Skin epidermis (tissue), 12 donors: ENCODE data around the gene LTBR.

ENCODE experiments used
- H3K27ac ChIP-seq, 21 experiments: fragments of 200-600 bp; sonication (generic) in 11 of 21; one replicate each; pipeline ENCODE4 v1.5.0; 2020; ENCODE audit warnings: mild to moderate bottlenecking in 3 of 21, inconsistent platforms in 2 of 21, moderate library complexity in 2 of 21
- H3K4me3 ChIP-seq, 7 experiments: fragments of 200-600 bp; sonication (generic) in 2 of 7; one replicate each; pipeline ENCODE4 v1.5.0; 2020; ENCODE audit warnings: inconsistent platforms in 2 of 7, mild to moderate bottlenecking in 2 of 7, moderate library complexity in 1 of 7

The LTBR gene

GRCh38 chr12:6376870-6377666 is 6.9 kb upstream of the LTBR start:
- Histone ChIP-seq H3K4me3 (no peak overlapping the region), H3K27ac (peak overlapping the region in 20 of 21 experiments; percentile 12 to 92 (median 76))

DNA sequence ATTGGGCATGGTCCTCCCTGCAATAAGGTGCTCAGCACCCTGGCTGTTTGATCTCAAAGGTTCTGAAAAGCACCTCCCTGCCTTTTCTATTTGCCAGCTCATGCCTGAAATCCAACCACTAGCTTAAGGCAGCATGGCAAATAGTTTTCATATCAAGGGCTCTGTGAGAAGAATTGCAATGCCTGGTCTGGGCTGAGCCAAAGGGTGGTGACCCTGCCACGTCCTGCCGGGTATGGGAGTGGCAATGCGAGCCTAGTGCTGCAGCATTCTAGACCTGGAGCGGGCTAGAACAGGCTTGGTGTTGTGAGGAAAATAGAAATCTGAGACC is 6.3 kb upstream of the LTBR start:
- no peak overlapping the region for H3K4me3 ChIP-seq
- peak overlapping the region in 17 of 21 experiments; percentile 47 to 92 (median 78) for H3K27ac ChIP-seq

GRCh38 chr12:6378709-6379472 is 5.1 kb upstream of the LTBR start:
- no peak overlapping the region for H3K4me3 ChIP-seq
- peak overlapping the region in 6 of 21 experiments; percentile 9 to 87 (median 32) for H3K27ac ChIP-seq

- Histone ChIP-seq H3K4me3 (no peak overlapping the region), H3K27ac (peak overlapping the region in 8 of 21 experiments; percentile 8 to 50 (median 25))
Measured at GRCh38 chr12:6380141-6381121, 3.5 kb upstream of the LTBR start.

GRCh38 chr12:6382371-6382770 is 1.6 kb upstream of the LTBR start:
- peak overlapping the region in 5 of 21 experiments; percentile 96 to 99 (median 97) for H3K27ac ChIP-seq

GRCh38 chr12:6382982-6383381 is 980 bp upstream of the LTBR start:
- peak overlapping the region in 20 of 21 experiments; percentile 90 to 99 (median 96) for H3K27ac ChIP-seq
- H3K4me3 ChIP-seq: peak overlapping the region in 1 of 7 experiments; percentile 78

More at GRCh38 chr12:6382371-6382770, 1.6 kb upstream of the LTBR start:
- H3K4me3 ChIP-seq: no peak overlapping the region

DNA sequence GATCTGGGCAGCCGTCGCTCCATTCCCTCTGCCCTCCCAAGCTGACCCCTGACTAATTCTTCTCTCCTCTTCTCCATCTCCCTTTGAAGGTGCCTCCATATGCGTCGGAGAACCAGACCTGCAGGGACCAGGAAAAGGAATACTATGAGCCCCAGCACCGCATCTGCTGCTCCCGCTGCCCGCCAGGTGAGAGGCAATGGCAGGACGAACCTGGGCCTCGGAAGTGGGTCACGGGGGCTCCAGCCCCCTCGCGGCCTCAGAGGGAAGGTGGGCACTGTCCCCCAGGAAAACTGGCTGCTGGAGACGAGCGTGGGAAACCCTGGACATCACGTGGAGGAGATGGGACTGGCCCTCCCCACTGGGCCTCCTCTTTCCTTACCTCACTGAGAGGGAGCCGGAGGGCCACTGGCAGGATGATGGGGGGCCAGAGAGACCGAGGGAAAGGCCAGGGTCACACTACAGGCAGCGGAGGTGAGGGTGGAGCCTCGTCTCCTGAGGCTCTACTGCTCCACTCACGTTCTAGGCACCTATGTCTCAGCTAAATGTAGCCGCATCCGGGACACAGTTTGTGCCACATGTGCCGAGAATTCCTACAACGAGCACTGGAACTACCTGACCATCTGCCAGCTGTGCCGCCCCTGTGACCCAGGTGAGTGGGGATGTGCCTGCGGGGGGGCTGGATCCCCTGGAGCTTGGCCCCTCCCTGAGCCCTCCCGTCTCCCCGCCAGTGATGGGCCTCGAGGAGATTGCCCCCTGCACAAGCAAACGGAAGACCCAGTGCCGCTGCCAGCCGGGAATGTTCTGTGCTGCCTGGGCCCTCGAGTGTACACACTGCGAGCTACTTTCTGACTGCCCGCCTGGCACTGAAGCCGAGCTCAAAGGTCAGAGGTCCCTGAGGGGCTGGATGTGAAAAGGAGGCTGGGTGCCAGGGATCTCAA is 806 bp downstream of the LTBR start:
- peak overlapping the region; percentile 90 to 99 (median 96) for H3K27ac ChIP-seq
- H3K4me3 ChIP-seq: peak overlapping the region; percentile 47 to 78 (median 73)

DNA sequence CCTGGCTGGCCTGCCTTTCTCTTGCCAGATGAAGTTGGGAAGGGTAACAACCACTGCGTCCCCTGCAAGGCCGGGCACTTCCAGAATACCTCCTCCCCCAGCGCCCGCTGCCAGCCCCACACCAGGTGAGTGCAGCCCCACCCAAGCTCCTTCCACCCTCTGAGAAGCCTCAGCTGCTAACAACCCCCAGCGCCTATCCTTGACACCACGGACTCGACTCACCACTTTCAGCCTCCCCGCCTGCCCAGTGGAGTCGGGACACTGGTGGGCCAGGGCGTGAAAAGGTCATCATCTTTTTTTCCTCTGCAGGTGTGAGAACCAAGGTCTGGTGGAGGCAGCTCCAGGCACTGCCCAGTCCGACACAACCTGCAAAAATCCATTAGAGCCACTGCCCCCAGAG is 2.1 kb downstream of the LTBR start:
- Histone ChIP-seq H3K4me3 (peak overlapping the region in 1 of 7 experiments; percentile 73), H3K27ac (peak overlapping the region in 6 of 21 experiments; percentile 11 to 65 (median 54))

- H3K27ac ChIP-seq: peak overlapping the region in 1 of 21 experiments; percentile 30
Measured at GRCh38 chr12:6386491-6386890, 2.5 kb downstream of the LTBR start.

DNA sequence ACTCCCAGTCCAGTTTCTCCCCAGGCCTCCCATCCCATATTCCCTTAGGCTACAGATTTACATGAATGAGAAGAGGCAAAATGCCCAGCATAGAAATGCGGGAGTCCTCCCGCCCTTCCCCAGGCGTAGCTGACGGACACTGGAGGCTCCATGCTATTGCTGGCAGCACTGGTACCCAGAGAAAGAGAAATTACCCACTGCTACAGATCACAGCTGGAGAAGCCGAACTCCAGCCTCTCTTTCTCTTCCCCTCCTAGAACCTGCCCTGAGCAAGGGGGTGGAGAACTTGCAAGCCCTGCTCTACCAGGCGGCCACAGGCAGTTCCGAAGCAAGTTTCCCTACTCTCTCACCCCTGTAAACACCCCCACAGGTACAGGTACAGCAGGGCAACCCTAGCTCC is 3.6 kb downstream of the LTBR start:
- Histone ChIP-seq H3K27ac (peak overlapping the region in 6 of 21 experiments; percentile 9 to 52 (median 30)), H3K4me3 (no peak overlapping the region)

More at GRCh38 chr12:6386491-6386890, 2.5 kb downstream of the LTBR start:
- no peak overlapping the region for H3K4me3 ChIP-seq

DNA sequence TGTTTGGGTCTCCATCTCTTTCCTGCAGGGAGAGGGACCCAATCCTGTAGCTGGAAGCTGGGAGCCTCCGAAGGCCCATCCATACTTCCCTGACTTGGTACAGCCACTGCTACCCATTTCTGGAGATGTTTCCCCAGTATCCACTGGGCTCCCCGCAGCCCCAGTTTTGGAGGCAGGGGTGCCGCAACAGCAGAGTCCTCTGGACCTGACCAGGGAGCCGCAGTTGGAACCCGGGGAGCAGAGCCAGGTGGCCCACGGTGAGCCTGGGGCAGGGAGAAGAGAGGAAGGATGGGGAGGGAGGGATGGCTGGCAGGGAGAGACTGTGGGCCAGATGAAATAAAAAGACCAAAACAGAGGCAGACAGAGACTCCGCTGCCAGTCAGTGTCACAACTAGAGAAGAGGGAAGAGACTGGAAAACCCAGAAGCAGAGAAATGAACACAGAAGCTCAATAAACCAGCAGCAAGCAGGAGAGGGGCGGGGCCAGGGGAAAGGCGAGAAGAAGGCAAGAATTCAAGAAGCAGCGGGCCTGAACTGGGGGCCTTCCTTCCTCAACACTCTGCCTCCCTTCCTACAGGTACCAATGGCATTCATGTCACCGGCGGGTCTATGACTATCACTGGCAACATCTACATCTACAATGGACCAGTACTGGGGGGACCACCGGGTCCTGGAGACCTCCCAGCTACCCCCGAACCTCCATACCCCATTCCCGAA is 6.3 kb downstream of the LTBR start:
- H3K4me3 ChIP-seq: no peak overlapping the region
- H3K27ac ChIP-seq: peak overlapping the region in 2 of 21 experiments; percentile 1 to 29

GRCh38 chr12:6391013-6391412 is 7.1 kb downstream of the LTBR start:
- Histone ChIP-seq H3K4me3 (no peak overlapping the region), H3K27ac (peak overlapping the region in 2 of 21 experiments; percentile 1 to 29)

GRCh38 chr12:6392504-6392903 is 8.5 kb downstream of the LTBR start:
- Histone ChIP-seq H3K4me3 (no peak overlapping the region), H3K27ac (peak overlapping the region in 5 of 21 experiments; percentile 12 to 53 (median 29))

- Histone ChIP-seq H3K27ac (peak overlapping the region in 1 of 21 experiments; percentile 21), H3K4me3 (no peak overlapping the region)
Measured at GRCh38 chr12:6393109-6393508, 9.1 kb downstream of the LTBR start.

DNA sequence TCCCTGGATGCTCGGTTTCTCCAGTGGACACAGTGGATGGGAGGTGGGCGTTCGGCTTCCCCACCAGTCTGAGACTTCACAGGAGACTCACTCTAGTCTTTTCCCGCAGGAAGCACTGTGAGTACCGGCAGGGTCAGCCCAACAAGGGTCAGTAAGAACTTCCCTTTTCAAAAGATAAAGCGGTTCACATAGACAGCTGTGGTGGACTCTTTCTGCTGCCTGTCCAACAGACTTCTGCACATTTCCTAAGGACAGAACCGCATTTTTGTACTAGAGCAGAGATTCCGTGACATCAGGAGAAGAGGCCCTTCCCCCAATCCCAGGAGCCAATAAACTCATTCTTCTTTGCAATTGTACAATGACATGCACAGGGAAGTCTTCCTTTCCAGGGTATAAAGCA is 10.4 kb downstream of the LTBR start:
- Histone ChIP-seq H3K4me3 (no peak overlapping the region), H3K27ac (peak overlapping the region in 6 of 21 experiments; percentile 3 to 61 (median 28))

- H3K27ac ChIP-seq: peak overlapping the region in 2 of 21 experiments; percentile 23 to 44
- no peak overlapping the region for H3K4me3 ChIP-seq
Measured at GRCh38 chr12:6396031-6396430, 12.1 kb downstream of the LTBR start.

DNA sequence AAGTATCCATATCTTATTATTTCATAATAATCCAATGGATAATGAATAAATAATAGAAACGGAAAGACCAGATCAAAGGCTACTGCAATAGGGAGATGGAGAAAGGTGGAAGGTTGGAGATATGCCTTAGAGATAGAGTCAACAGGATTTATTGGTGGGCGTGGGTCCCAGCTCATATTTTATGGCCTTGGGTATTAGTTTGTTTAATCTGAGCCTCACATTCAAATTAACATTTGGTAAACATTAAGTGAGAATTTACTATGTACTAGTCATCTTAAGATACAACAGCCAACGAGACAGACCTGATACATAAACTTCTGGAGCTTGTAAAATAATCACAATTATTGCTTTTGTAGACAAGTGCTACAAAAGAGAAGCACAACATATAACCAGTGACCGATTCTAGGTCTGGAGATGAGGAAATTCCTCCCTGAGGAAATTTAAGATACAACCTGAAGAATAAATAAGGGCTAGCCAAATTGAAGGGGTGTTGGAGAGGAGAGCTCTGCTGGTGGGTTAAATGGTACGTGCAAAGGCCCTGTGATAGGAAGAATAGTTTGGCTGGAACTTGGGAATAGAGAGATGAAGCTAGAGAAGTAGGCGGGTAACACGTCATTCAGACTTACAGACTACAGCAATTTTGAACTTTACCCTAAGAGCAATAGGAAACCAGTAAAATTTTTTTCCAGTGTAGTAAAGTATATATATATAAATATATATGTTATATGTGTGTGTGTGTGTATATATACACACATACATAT is 16.1 kb downstream of the LTBR start:
- H3K27ac ChIP-seq: no peak overlapping the region

More for the DNA sequence above, 16.1 kb downstream of the LTBR start:
- H3K4me3 ChIP-seq: no peak overlapping the region
